GM12801 (cell line): ENCODE data around the gene TGFBR2.

Experiments used
- TF ChIP-seq, protein P1 (sequence below): IDR thresholded peaks from one replicate; pipeline ENCODE4 v1.5.1; 2011; ENCODE audit warnings: control low read depth; ENCODE audit not compliant: insufficient read length; ENCODE audit errors: extremely low read depth

Gene TGFBR2

DNA sequence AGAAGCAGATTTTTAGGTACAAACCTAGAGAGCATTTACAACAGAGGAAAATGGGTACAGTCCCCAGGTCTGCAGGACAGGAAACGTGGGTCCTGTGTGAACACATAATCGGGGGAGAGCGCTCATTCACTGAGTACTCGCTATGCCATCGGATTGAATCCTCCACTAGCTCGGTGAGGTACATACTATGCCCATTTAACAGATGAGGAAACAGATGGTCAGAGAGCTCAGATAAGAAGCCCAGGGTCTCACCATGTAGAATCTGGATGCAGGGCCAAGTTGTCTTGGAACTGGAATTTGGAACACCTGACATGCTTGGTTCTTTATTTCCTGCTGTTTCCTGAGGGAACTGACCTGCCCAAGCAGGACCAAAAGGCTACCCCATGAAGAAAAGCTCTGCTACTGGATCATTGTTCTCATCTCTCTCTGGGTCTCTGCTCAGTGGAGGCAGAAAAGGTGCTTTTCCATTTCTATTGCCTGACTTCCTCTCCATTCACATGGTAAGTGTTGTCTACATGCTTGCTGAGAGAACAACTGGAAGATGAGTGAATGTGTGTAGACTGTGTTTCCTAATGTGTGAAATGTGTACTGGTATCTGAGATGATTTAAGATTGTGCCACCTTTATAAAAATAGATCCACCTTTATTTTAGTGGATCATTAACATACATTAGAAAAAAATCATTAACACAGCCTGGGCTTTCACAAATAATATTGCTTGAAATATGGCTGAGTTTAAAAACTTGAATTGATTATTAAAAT is 89.1 kb downstream of the TGFBR2 start:
- TF ChIP-seq, protein P1, sequence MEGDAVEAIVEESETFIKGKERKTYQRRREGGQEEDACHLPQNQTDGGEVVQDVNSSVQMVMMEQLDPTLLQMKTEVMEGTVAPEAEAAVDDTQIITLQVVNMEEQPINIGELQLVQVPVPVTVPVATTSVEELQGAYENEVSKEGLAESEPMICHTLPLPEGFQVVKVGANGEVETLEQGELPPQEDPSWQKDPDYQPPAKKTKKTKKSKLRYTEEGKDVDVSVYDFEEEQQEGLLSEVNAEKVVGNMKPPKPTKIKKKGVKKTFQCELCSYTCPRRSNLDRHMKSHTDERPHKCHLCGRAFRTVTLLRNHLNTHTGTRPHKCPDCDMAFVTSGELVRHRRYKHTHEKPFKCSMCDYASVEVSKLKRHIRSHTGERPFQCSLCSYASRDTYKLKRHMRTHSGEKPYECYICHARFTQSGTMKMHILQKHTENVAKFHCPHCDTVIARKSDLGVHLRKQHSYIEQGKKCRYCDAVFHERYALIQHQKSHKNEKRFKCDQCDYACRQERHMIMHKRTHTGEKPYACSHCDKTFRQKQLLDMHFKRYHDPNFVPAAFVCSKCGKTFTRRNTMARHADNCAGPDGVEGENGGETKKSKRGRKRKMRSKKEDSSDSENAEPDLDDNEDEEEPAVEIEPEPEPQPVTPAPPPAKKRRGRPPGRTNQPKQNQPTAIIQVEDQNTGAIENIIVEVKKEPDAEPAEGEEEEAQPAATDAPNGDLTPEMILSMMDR = no peak

- TF ChIP-seq, protein P1 = no peak
Measured at GRCh38 chr3:30696403-30696819, 90.0 kb downstream of the TGFBR2 start.

- TF ChIP-seq, protein P1 = no peak
Measured at GRCh38 chr3:30696896-30697295, 90.5 kb downstream of the TGFBR2 start.

DNA sequence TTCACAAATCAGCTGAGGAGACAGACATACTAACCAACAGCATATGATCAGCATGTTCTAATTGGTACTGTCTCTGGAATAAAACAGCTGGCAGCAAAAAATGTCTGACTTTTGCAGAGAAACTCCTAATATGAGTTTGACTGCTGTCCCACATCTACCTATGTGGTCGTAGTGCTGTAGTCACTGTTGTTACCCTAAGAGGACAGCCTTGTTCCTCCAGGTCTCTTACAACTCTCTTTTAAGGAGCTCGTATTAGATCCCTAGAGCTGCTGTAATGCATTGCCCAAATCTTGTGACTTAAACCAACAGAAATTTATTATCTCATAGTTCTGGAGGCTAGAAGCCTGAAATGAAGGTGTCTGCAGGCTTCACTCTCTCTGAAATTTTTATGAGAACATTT is 92.1 kb downstream of the TGFBR2 start:
- TF ChIP-seq, protein P1 = no peak

- TF ChIP-seq, protein P1 = no peak
Measured at GRCh38 chr3:30699927-30700326, 93.5 kb downstream of the TGFBR2 start.

DNA sequence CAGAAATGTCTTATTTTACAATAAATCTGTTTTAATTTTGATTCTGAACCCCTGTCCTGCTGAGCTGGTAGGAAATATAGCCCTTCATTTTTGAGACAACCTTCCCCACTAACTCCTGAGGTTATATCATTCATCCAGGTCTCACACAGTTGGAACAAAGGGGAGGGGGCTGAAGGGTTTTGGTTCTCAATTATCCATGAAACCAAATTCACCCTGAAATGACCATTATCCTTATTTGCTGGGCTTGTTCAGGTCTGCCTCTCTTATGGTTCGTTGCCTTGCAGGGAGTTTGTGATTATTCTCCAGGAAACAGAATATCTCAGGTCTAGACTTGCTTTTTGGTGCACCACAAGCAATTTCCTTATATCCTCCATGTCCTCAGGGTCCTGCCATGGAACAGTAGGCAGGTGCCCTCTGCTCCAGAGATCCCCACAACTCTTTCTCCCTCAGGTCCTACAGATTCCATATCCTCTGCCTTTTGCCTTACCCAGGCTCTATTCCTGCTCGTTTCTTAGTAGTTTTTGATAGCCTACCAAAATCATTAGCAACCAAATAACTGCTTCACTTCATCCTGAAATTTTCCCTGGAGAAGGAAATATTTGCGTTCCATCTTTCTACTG is 94.4 kb downstream of the TGFBR2 start:
- TF ChIP-seq, protein P1 = no peak

- TF ChIP-seq, protein P1 = no peak
Measured at GRCh38 chr3:30702038-30702827, 95.8 kb downstream of the TGFBR2 start.
